ENCODE measurements around the gene HDAC1.

The HDAC1 gene

DNA sequence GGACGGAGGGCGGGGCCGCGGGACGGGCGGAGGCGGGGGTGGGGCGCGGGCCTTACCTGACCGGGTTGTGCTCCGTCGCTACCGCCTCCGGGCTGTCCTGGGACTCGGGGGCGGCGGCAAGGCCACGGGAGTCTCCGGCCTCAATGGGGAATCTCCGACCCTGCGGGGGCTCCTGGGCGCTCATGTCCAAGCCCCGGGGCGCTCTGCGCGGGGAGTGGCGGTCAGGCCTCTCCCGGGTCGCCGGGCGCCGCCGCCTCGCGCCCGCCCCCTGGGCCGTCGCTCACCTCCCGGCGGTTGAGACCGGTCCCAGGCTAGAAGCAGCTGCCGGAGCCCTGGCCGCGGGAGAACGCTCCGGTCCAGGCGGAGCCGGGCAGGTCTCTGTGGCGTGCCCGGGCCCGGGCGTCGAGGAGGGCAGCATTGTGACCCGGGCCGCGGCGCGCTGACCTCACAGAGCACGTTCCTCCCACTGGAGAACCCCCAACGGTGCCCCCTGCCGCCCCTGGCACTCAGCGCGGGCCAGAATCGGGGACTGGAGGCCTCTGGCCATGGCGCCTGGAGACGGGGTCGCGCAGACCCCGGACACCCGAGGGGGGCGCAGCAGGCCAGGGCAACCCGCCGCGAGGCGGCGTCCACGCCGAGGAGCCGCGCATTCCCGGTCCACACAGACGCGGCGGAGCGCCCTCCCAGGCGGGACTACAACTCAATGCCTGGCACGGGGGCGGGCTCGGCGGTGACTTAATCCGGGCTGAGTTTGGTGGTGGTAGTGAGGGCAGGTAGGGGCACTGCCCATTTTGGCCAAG is 70.0 kb downstream of the HDAC1 start:
- Histone ChIP-seq H3K27me3 (ENCODE audit: insufficient read depth, low read length, poor library complexity) (no peaks in the 10 kb centered on the region), H2BK120ac (ENCODE audit: low read depth, low read length) (no peak overlapping the region), H3K79me1 (ENCODE audit: low read length) (no peaks in the 10 kb centered on the region), H3K36me3 (ENCODE audit: control insufficient read depth, insufficient read depth, low read length) (peaks cover 15% of the 10 kb centered on the region), H3K18ac (ENCODE audit: low read length) (no peak overlapping the region), H3K27ac (ENCODE audit: low read depth, low read length) (no peak overlapping the region), H3K56ac (ENCODE audit: low read length) (peak overlapping the region; percentile 70), H3K4me2 (ENCODE audit: low read length) (peak overlapping the region; percentile 7), H3K4me1 (ENCODE audit: control insufficient read depth, low read depth, low read length) (peaks cover 1% of the 10 kb centered on the region), H4K8ac (ENCODE audit: low read depth, low read length) (no peak overlapping the region), H2AK5ac (ENCODE audit: low read length) (no peak overlapping the region), H3K4ac (ENCODE audit: low read depth, low read length) (no peak overlapping the region), H2BK15ac (replicated peaks; ENCODE audit: low read depth) (no peak overlapping the region), H2BK5ac (ENCODE audit: low read length) (no peak overlapping the region), H3K9ac (ENCODE audit: low read length) (peak overlapping the region; percentile 68), H3K79me2 (ENCODE audit: control insufficient read depth, insufficient read depth, low read length) (no peaks in the 10 kb centered on the region), H3K4me3 (ENCODE audit: low read length) (no peak overlapping the region), H4K5ac (ENCODE audit: low read length) (no peak overlapping the region), H3K23ac (ENCODE audit: low read length) (no peak overlapping the region)
- DNase-seq, result peak; percentile 57
- WGBS (ENCODE audit: extremely low coverage, insufficient coverage, low lambda C conversion rate), result no CpG with 5 or more reads among the region's 91 CpGs

DNA sequence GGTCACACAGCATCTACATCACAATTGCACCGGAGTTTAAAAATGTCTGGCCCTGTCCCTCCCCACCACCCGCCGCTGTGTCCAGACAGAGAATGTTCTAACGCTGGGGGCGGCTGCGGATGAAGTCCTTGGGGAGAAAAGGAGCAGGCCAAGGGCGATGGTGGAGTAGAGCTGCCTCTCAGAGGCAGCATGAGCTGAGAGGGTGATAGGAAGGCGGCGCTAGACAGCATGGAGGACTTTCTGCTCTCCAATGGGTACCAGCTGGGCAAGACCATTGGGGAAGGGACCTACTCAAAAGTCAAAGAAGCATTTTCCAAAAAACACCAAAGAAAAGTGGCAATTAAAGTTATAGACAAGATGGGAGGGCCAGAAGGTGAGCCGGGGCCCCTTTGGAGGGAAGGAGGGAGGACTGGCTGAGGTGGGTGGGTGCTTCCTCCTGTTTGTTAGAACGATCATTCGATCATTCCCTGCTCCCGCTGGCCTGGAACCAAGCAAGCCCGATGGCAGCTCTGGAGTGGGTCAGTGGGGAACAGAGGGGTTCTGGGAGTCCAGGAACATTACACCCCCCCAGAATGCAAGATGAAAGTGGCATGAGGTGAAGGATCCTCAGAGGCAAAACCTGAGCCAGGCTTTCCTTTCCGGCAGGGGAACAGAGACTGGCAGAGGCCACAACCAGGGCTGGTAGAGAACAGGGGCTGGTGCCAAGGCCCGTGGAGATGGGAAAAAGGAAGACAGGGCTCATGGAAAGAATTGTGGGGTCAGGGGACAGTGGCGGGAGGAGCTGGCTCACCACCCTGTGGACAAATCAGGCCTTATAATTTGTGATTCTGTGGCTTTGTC is 70.8 kb downstream of the HDAC1 start, which contains the start of the genes FAM229A and TSSK3:
FAM229A (minus strand) TSS at position 12 of the 840 bp plus-strand sequence. CDS start 394 bp downstream, outside the sequence.
TSSK3 (plus strand) TSS at position 66 of the 840 bp plus-strand sequence; CDS start at position 229, 163 bp downstream.
- no peak within 1 kb of the TSS for H3K4ac ChIP-seq (ENCODE audit: low read depth, low read length)
- peaks cover 19% of the 10 kb centered on the region for H3K36me3 ChIP-seq (ENCODE audit: control insufficient read depth, insufficient read depth, low read length)
- H3K9ac ChIP-seq (ENCODE audit: low read length), result peak within 1 kb of the TSS; percentile 68
- no peak within 1 kb of the TSS for H2AK5ac ChIP-seq (ENCODE audit: low read length)
- peak within 1 kb of the TSS; percentile 70 for H3K56ac ChIP-seq (ENCODE audit: low read length)
- peak within 1 kb of the TSS; percentile 24 for H3K23ac ChIP-seq (ENCODE audit: low read length)
- H4K8ac ChIP-seq (ENCODE audit: low read depth, low read length), result no peak within 1 kb of the TSS
- no peak within 1 kb of the TSS for H3K27ac ChIP-seq (ENCODE audit: low read depth, low read length)
- no peaks in the 10 kb centered on the region for H3K27me3 ChIP-seq (ENCODE audit: insufficient read depth, low read length, poor library complexity)
- H3K4me3 ChIP-seq (ENCODE audit: low read length), result no peak within 1 kb of the TSS
- H2BK5ac ChIP-seq (ENCODE audit: low read length), result no peak within 1 kb of the TSS
- H3K79me2 ChIP-seq (ENCODE audit: control insufficient read depth, insufficient read depth, low read length), result no peaks in the 10 kb centered on the region
- no peak within 1 kb of the TSS for H2BK120ac ChIP-seq (ENCODE audit: low read depth, low read length)
- peak within 1 kb of the TSS; percentile 7 for H3K4me2 ChIP-seq (ENCODE audit: low read length)
- no peak within 1 kb of the TSS for H3K18ac ChIP-seq (ENCODE audit: low read length)
- no peak for DNase-seq
- H3K4me1 ChIP-seq (ENCODE audit: control insufficient read depth, low read depth, low read length), result peaks cover 1% of the 10 kb centered on the region
- no peak within 1 kb of the TSS for H4K5ac ChIP-seq (ENCODE audit: low read length)
- no peak within 1 kb of the TSS for H2BK15ac ChIP-seq (replicated peaks; ENCODE audit: low read depth)
- no CpG with 5 or more reads among the region's 17 CpGs for WGBS (ENCODE audit: extremely low coverage, insufficient coverage, low lambda C conversion rate)
- H3K79me1 ChIP-seq (ENCODE audit: low read length), result no peaks in the 10 kb centered on the region

DNA sequence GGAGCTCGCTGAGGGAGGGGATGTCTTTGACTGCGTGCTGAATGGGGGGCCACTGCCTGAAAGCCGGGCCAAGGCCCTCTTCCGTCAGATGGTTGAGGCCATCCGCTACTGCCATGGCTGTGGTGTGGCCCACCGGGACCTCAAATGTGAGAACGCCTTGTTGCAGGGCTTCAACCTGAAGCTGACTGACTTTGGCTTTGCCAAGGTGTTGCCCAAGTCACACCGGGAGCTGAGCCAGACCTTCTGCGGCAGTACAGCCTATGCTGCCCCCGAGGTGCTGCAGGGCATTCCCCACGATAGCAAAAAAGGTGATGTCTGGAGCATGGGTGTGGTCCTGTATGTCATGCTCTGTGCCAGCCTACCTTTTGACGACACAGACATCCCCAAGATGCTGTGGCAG is 71.8 kb downstream of the HDAC1 start:
- WGBS (ENCODE audit: extremely low coverage, insufficient coverage, low lambda C conversion rate), result no CpG with 5 or more reads among the region's 12 CpGs
- Histone ChIP-seq H2BK15ac (replicated peaks; ENCODE audit: low read depth) (no peak overlapping the region), H4K8ac (ENCODE audit: low read depth, low read length) (no peak overlapping the region), H3K4me1 (ENCODE audit: control insufficient read depth, low read depth, low read length) (peaks cover 1% of the 10 kb centered on the region), H2BK5ac (ENCODE audit: low read length) (no peak overlapping the region), H3K56ac (ENCODE audit: low read length) (no peak overlapping the region), H3K36me3 (ENCODE audit: control insufficient read depth, insufficient read depth, low read length) (peaks cover 23% of the 10 kb centered on the region), H4K5ac (ENCODE audit: low read length) (no peak overlapping the region), H3K23ac (ENCODE audit: low read length) (no peak overlapping the region), H3K4me3 (ENCODE audit: low read length) (no peak overlapping the region), H3K79me2 (ENCODE audit: control insufficient read depth, insufficient read depth, low read length) (no peaks in the 10 kb centered on the region), H3K18ac (ENCODE audit: low read length) (no peak overlapping the region), H3K79me1 (ENCODE audit: low read length) (no peaks in the 10 kb centered on the region), H2AK5ac (ENCODE audit: low read length) (no peak overlapping the region), H3K9ac (ENCODE audit: low read length) (no peak overlapping the region), H3K27ac (ENCODE audit: low read depth, low read length) (no peak overlapping the region), H3K27me3 (ENCODE audit: insufficient read depth, low read length, poor library complexity) (no peaks in the 10 kb centered on the region), H3K4ac (ENCODE audit: low read depth, low read length) (no peak overlapping the region), H2BK120ac (ENCODE audit: low read depth, low read length) (no peak overlapping the region), H3K4me2 (ENCODE audit: low read length) (no peak overlapping the region)
- no peak for DNase-seq

DNA sequence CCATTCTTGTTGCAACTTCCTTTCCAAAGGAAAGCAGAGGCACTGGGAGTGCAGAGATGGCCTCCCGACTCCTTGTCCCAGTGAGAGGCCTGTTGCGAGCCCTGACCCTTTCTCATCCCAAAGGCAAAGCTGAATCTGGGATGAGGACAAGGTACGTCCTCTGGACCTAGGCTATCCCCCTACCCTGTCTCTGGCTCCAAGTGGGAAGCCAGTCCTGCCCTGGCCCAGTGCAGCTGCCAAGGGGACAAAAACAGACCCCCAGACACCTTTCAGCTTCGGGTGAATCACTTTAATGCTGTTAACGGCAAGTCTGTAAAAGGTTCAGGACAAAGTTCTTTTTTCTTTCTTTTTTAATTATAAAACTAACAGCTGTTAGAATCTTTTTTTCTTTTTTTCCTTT is 73.0 kb downstream of the HDAC1 start:
- Histone ChIP-seq H4K8ac (ENCODE audit: low read depth, low read length) (no peak overlapping the region), H3K4me1 (ENCODE audit: control insufficient read depth, low read depth, low read length) (peaks cover 1% of the 10 kb centered on the region), H3K18ac (ENCODE audit: low read length) (no peak overlapping the region), H3K27me3 (ENCODE audit: insufficient read depth, low read length, poor library complexity) (no peaks in the 10 kb centered on the region), H3K9ac (ENCODE audit: low read length) (no peak overlapping the region), H3K4ac (ENCODE audit: low read depth, low read length) (no peak overlapping the region), H2BK15ac (replicated peaks; ENCODE audit: low read depth) (no peak overlapping the region), H2BK5ac (ENCODE audit: low read length) (no peak overlapping the region), H3K56ac (ENCODE audit: low read length) (no peak overlapping the region), H3K27ac (ENCODE audit: low read depth, low read length) (no peak overlapping the region), H4K5ac (ENCODE audit: low read length) (no peak overlapping the region), H3K79me1 (ENCODE audit: low read length) (no peaks in the 10 kb centered on the region), H3K4me2 (ENCODE audit: low read length) (no peak overlapping the region), H3K36me3 (ENCODE audit: control insufficient read depth, insufficient read depth, low read length) (peaks cover 23% of the 10 kb centered on the region), H2AK5ac (ENCODE audit: low read length) (no peak overlapping the region), H2BK120ac (ENCODE audit: low read depth, low read length) (no peak overlapping the region), H3K79me2 (ENCODE audit: control insufficient read depth, insufficient read depth, low read length) (no peaks in the 10 kb centered on the region), H3K23ac (ENCODE audit: low read length) (no peak overlapping the region), H3K4me3 (ENCODE audit: low read length) (no peak overlapping the region)
- DNase-seq, result no peak
- no CpG with 5 or more reads among the region's 5 CpGs for WGBS (ENCODE audit: extremely low coverage, insufficient coverage, low lambda C conversion rate)

DNA sequence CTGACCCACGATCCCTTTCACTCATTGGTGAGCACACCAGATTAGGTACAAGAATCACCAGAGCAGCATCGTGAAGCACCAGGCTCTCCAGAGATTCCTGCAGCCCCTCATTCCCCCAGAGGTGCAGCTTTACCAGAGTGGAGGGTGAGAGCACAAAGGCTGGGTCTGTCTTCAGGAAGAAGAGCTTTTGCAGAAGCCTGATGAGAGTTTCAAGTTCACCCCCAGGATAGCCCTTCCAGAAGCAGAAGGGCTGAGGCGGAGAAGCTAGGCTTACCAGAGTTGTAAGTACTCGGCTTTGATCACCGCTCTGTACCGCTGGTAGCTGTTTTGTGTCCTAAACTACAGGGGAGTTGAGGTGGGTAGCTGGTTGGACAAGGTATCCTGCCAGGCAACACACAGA is 73.6 kb downstream of the HDAC1 start:
- no peak overlapping the region for H4K5ac ChIP-seq (ENCODE audit: low read length)
- H2BK5ac ChIP-seq (ENCODE audit: low read length), result no peak overlapping the region
- H3K4ac ChIP-seq (ENCODE audit: low read depth, low read length), result no peak overlapping the region
- no peak overlapping the region for H2BK15ac ChIP-seq (replicated peaks; ENCODE audit: low read depth)
- no peak overlapping the region for H3K4me2 ChIP-seq (ENCODE audit: low read length)
- WGBS (ENCODE audit: extremely low coverage, insufficient coverage, low lambda C conversion rate), result no CpG with 5 or more reads among the region's 6 CpGs
- no peak for DNase-seq
- no peak overlapping the region for H3K23ac ChIP-seq (ENCODE audit: low read length)
- peaks cover 23% of the 10 kb centered on the region for H3K36me3 ChIP-seq (ENCODE audit: control insufficient read depth, insufficient read depth, low read length)
- no peak overlapping the region for H3K27ac ChIP-seq (ENCODE audit: low read depth, low read length)
- no peak overlapping the region for H3K18ac ChIP-seq (ENCODE audit: low read length)
- H3K27me3 ChIP-seq (ENCODE audit: insufficient read depth, low read length, poor library complexity), result no peaks in the 10 kb centered on the region
- H3K4me1 ChIP-seq (ENCODE audit: control insufficient read depth, low read depth, low read length), result peaks cover 1% of the 10 kb centered on the region
- no peak overlapping the region for H4K8ac ChIP-seq (ENCODE audit: low read depth, low read length)
- no peak overlapping the region for H3K9ac ChIP-seq (ENCODE audit: low read length)
- H2BK120ac ChIP-seq (ENCODE audit: low read depth, low read length), result no peak overlapping the region
- H2AK5ac ChIP-seq (ENCODE audit: low read length), result no peak overlapping the region
- H3K4me3 ChIP-seq (ENCODE audit: low read length), result no peak overlapping the region
- H3K79me1 ChIP-seq (ENCODE audit: low read length), result no peaks in the 10 kb centered on the region
- H3K56ac ChIP-seq (ENCODE audit: low read length), result no peak overlapping the region
- H3K79me2 ChIP-seq (ENCODE audit: control insufficient read depth, insufficient read depth, low read length), result no peaks in the 10 kb centered on the region
